ENCODE results near the gene PPY.

Gene PPY

GRCh38 chr17:43909537-43910231 lies 32.6 kb downstream of the PPY start:
- H3K36me3 ChIP-seq (ENCODE audit: control insufficient read depth, insufficient read depth, low read length) = no peaks in the 10 kb centered on the region
- H3K4me3 ChIP-seq (ENCODE audit: low read depth, low read length) = no peak overlapping the region
- H3K9ac ChIP-seq (ENCODE audit: low read depth, low read length) = no peak overlapping the region
- H3K9me3 ChIP-seq (ENCODE audit: control insufficient read depth, insufficient read depth, low read length) = no peaks in the 10 kb centered on the region
- peaks cover 40% of the 10 kb centered on the region for H3K27me3 ChIP-seq (ENCODE audit: control insufficient read depth, insufficient read depth, low read length)
- peaks cover 10% of the 10 kb centered on the region for H3K4me1 ChIP-seq (ENCODE audit: control insufficient read depth, insufficient read depth, low read length)

DNA sequence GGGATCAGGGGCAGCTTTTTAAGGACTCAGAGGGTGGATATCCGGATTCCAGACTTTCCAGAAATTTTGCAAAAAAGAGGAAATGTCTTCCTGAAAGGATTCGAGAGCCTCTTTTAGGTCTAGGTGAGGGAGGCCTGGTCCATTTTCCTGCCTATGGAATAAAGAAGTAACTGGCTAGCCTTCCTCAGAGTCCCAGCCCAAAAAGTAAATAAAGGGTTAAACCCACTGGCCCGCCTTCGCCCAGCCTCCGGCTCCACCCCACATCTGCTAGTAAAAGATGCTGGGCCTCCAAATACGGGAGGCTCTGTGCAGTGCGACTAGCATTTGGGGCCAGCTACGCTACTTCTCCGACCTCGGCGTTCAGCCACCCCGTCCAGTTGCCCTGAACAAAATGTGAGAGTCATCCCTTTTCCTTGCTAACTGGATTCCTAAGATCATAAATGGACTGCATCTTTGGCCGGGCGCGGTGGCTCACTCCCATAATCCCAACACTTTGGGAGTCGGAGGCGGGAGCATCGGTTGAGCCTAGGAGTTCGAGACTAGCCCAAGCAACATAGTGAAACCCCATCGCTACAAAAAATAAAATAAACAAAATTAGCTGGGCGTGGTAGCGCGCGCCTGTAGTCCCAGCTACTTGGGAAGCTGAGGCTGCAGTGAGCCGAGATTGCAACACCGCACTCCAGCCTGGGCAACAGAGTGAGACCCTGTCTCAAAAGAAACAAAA lies 34.1 kb downstream of the PPY start:
- no peaks in the 10 kb centered on the region for H3K36me3 ChIP-seq (ENCODE audit: control insufficient read depth, insufficient read depth, low read length)
- H3K4me1 ChIP-seq (ENCODE audit: control insufficient read depth, insufficient read depth, low read length) = peaks cover 13% of the 10 kb centered on the region
- peaks cover 52% of the 10 kb centered on the region for H3K27me3 ChIP-seq (ENCODE audit: control insufficient read depth, insufficient read depth, low read length)
- H3K4me3 ChIP-seq (ENCODE audit: low read depth, low read length) = peak overlapping the region; percentile 85
- H3K9ac ChIP-seq (ENCODE audit: low read depth, low read length) = peak overlapping the region; percentile 79
- no peaks in the 10 kb centered on the region for H3K9me3 ChIP-seq (ENCODE audit: control insufficient read depth, insufficient read depth, low read length)

GRCh38 chr17:43907425-43907981 lies 34.8 kb downstream of the PPY start, which contains the start of gene MPP2:
TSS of gene MPP2 (minus strand) at chr17:43907536. CDS start at chr17:43904460, 3,076 bp downstream.
- Histone ChIP-seq H3K9ac (ENCODE audit: low read depth, low read length) (peak within 1 kb of the TSS; percentile 79), H3K9me3 (ENCODE audit: control insufficient read depth, insufficient read depth, low read length) (no peaks in the 10 kb centered on the region), H3K27me3 (ENCODE audit: control insufficient read depth, insufficient read depth, low read length) (peaks cover 50% of the 10 kb centered on the region), H3K4me1 (ENCODE audit: control insufficient read depth, insufficient read depth, low read length) (peaks cover 13% of the 10 kb centered on the region), H3K4me3 (ENCODE audit: low read depth, low read length) (peak within 1 kb of the TSS; percentile 85), H3K36me3 (ENCODE audit: control insufficient read depth, insufficient read depth, low read length) (no peaks in the 10 kb centered on the region)

DNA sequence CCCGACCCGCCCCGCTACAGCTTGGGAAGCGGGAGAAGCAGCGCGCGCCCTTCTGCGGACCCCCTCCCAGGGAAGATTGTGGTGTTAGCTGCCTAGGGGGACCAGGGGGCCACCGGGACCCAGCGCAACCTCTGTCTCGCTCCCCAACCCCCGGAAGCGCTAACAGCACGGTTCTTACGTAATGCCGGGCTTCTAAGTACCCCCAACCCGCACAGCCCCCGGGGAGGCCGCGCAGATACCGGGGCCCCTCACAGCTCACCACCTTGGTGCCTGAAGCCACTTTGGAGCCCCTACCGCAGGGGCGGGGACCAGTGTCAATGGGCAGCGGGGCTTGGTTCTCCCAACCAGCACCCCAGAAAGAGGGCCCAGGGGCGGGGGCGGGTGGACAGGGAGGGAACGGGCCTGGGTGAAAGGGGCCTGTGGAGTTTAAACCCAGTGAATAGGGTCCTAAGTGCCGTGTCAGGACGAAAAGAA lies 35.3 kb downstream of the PPY start:
- Histone ChIP-seq H3K27me3 (ENCODE audit: control insufficient read depth, insufficient read depth, low read length) (peaks cover 48% of the 10 kb centered on the region), H3K4me3 (ENCODE audit: low read depth, low read length) (peak overlapping the region; percentile 85), H3K4me1 (ENCODE audit: control insufficient read depth, insufficient read depth, low read length) (peaks cover 13% of the 10 kb centered on the region), H3K9me3 (ENCODE audit: control insufficient read depth, insufficient read depth, low read length) (no peaks in the 10 kb centered on the region), H3K36me3 (ENCODE audit: control insufficient read depth, insufficient read depth, low read length) (no peaks in the 10 kb centered on the region), H3K9ac (ENCODE audit: low read depth, low read length) (no peak overlapping the region)

DNA sequence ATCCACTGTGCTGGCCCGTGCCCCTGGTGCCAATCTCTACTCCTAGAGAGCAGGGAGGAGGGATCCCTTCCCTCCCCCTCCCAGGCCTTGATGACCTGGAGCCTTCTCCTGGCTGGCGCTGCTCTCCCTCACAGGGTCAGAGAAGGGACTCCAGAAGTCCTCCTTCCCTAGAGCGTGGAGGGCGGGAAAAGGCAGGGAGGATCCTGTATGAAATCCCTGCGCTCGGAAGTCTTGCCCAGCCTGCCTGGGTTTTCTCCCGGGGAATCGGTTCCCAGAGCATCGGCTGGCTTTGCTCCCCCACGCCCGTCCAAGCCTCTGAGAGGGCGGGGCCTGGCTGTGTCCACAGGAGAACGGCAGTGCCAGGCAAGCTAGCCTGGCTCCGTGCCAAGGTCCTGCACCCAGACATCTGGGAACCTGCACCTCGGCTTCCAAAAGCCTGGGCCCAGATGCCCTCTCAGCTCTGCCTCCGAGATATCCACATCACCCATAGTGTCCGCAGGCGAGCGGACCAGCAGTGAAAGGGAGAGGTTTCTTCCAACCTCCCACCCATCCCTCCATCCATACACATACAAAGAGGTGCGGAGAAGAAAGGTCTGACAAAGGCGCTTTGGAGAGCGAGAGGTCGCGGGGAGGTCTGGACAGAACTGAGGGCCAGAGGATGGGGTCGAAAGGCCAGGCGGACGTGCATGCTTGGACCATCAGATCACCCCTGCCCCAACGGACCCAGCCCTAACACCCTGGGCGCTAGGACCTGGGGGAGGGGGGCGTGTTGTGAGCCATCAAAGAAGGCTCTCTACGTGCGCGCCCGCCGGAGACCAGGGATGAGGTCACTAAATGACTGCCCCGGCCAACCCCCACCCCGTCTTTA lies 36.1 kb downstream of the PPY start:
- Histone ChIP-seq H3K27me3 (ENCODE audit: control insufficient read depth, insufficient read depth, low read length) (peaks cover 56% of the 10 kb centered on the region), H3K4me1 (ENCODE audit: control insufficient read depth, insufficient read depth, low read length) (peaks cover 18% of the 10 kb centered on the region), H3K4me3 (ENCODE audit: low read depth, low read length) (peak overlapping the region; percentile 85), H3K9me3 (ENCODE audit: control insufficient read depth, insufficient read depth, low read length) (no peaks in the 10 kb centered on the region), H3K9ac (ENCODE audit: low read depth, low read length) (no peak overlapping the region), H3K36me3 (ENCODE audit: control insufficient read depth, insufficient read depth, low read length) (no peaks in the 10 kb centered on the region)

DNA sequence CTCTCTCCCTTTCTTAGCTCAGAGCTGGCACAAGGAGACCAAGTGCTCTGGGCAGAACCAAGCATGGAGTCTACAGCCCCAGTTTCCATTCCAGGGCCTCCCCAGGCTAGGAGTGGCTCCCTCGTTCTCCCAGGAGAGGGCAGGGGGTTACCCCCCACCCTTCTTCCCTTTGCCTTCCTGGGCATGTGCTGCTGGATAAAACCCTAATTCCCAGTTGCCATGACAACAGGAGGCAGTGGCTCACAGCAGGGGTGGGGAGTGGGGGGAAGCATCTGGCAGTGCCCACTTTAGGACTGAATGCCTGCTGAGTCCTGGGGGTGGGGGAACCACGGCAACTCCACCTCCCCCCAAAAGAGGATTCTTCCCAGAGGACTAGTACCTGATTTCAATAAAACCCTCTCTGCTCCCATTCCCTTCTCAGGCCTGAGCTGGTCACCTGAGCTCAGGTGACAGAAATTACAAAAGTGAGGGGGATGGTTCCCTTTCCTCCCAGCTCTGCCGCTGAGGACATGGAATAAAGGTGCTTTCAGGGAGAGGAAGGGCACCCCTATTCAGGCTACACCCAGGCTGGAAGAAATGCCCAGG lies 36.8 kb downstream of the PPY start:
- Histone ChIP-seq H3K4me1 (ENCODE audit: control insufficient read depth, insufficient read depth, low read length) (peaks cover 21% of the 10 kb centered on the region), H3K9ac (ENCODE audit: low read depth, low read length) (no peak overlapping the region), H3K9me3 (ENCODE audit: control insufficient read depth, insufficient read depth, low read length) (no peaks in the 10 kb centered on the region), H3K4me3 (ENCODE audit: low read depth, low read length) (peak overlapping the region; percentile 85), H3K36me3 (ENCODE audit: control insufficient read depth, insufficient read depth, low read length) (no peaks in the 10 kb centered on the region), H3K27me3 (ENCODE audit: control insufficient read depth, insufficient read depth, low read length) (peaks cover 59% of the 10 kb centered on the region)

GRCh38 chr17:43901861-43902589 lies 40.3 kb downstream of the PPY start:
- Histone ChIP-seq H3K4me3 (ENCODE audit: low read depth, low read length) (no peak overlapping the region), H3K4me1 (ENCODE audit: control insufficient read depth, insufficient read depth, low read length) (peaks cover 24% of the 10 kb centered on the region), H3K9me3 (ENCODE audit: control insufficient read depth, insufficient read depth, low read length) (no peaks in the 10 kb centered on the region), H3K27me3 (ENCODE audit: control insufficient read depth, insufficient read depth, low read length) (peaks cover 41% of the 10 kb centered on the region), H3K9ac (ENCODE audit: low read depth, low read length) (no peak overlapping the region), H3K36me3 (ENCODE audit: control insufficient read depth, insufficient read depth, low read length) (peaks cover 3% of the 10 kb centered on the region)

GRCh38 chr17:43900858-43901754 lies 41.2 kb downstream of the PPY start:
- Histone ChIP-seq H3K36me3 (ENCODE audit: control insufficient read depth, insufficient read depth, low read length) (peaks cover 3% of the 10 kb centered on the region), H3K9ac (ENCODE audit: low read depth, low read length) (no peak overlapping the region), H3K4me3 (ENCODE audit: low read depth, low read length) (peak overlapping the region; percentile 66), H3K27me3 (ENCODE audit: control insufficient read depth, insufficient read depth, low read length) (peaks cover 37% of the 10 kb centered on the region), H3K9me3 (ENCODE audit: control insufficient read depth, insufficient read depth, low read length) (no peaks in the 10 kb centered on the region), H3K4me1 (ENCODE audit: control insufficient read depth, insufficient read depth, low read length) (peaks cover 24% of the 10 kb centered on the region)

GRCh38 chr17:43900183-43900857 lies 42.0 kb downstream of the PPY start:
- H3K9ac ChIP-seq (ENCODE audit: low read depth, low read length) = no peak overlapping the region
- peaks cover 30% of the 10 kb centered on the region for H3K27me3 ChIP-seq (ENCODE audit: control insufficient read depth, insufficient read depth, low read length)
- H3K4me1 ChIP-seq (ENCODE audit: control insufficient read depth, insufficient read depth, low read length) = peaks cover 17% of the 10 kb centered on the region
- H3K9me3 ChIP-seq (ENCODE audit: control insufficient read depth, insufficient read depth, low read length) = no peaks in the 10 kb centered on the region
- peak overlapping the region; percentile 66 for H3K4me3 ChIP-seq (ENCODE audit: low read depth, low read length)
- peaks cover 3% of the 10 kb centered on the region for H3K36me3 ChIP-seq (ENCODE audit: control insufficient read depth, insufficient read depth, low read length)
